ENCODE measurements around the gene SPINK8.

SPINK8 gene

DNA sequence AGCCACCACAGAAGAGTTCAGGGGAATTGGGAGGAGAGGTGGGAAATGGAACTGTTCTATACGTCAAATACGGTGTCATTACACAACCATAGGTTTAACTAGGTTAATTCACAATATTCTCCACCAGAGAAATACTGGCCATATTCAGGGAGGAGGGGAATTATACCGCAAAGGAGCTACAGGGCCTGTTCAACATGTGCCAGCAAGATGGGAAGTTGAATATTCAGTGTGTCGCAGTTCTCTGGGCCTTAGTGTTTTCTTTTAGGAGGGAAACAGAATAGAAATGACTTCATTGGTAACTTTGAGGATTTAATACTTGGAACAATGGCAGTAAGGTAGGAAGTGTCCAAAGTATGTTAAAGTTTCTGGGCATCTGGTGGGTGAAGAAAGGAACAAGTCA, 20.5 kb upstream of the SPINK8 start:
- Histone ChIP-seq H3K9ac (no peak overlapping the region), H3K4me3 (ENCODE audit: low read depth, low read length) (no peak overlapping the region), H3K4me1 (no peaks in the 10 kb centered on the region), H3K27ac (no peak overlapping the region), H3K4me2 (ENCODE audit: low read length) (no peak overlapping the region), H3K36me3 (ENCODE audit: control insufficient read depth, insufficient read depth, low read length) (no peaks in the 10 kb centered on the region), H3K79me2 (no peaks in the 10 kb centered on the region), H3K9me3 (ENCODE audit: control insufficient read depth, low read length) (no peaks in the 10 kb centered on the region), H2AFZ (no peak overlapping the region), H3K27me3 (ENCODE audit: control insufficient read depth, insufficient read depth, low read length) (no peaks in the 10 kb centered on the region)
- TF ChIP-seq, protein P1, sequence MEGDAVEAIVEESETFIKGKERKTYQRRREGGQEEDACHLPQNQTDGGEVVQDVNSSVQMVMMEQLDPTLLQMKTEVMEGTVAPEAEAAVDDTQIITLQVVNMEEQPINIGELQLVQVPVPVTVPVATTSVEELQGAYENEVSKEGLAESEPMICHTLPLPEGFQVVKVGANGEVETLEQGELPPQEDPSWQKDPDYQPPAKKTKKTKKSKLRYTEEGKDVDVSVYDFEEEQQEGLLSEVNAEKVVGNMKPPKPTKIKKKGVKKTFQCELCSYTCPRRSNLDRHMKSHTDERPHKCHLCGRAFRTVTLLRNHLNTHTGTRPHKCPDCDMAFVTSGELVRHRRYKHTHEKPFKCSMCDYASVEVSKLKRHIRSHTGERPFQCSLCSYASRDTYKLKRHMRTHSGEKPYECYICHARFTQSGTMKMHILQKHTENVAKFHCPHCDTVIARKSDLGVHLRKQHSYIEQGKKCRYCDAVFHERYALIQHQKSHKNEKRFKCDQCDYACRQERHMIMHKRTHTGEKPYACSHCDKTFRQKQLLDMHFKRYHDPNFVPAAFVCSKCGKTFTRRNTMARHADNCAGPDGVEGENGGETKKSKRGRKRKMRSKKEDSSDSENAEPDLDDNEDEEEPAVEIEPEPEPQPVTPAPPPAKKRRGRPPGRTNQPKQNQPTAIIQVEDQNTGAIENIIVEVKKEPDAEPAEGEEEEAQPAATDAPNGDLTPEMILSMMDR (IDR thresholded peaks at IDR 0.05), result no peak

DNA sequence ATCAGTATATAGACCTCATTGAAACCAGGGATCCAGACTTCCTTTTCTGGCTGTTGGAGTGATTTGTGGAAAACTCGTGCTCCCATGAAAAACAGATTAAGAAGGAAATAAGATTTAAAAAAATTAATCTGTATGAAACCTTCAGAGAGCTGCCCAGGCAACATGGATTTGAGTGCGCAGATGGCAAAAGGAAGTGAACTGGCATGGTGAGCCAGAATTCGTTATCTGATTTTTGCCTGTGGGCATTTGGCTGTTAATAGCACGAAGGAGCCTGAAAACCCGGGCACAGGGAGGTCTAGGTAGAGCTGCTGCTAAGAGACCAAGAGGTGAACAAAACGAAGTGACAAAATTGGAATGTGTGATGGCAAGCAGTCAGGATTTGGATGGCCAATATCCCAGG, 19.1 kb upstream of the SPINK8 start:
- no peak overlapping the region for H3K4me2 ChIP-seq (ENCODE audit: low read length)
- H3K9ac ChIP-seq, result no peak overlapping the region
- no peak overlapping the region for H3K4me3 ChIP-seq (ENCODE audit: low read depth, low read length)
- H3K4me1 ChIP-seq, result no peaks in the 10 kb centered on the region
- H3K36me3 ChIP-seq (ENCODE audit: control insufficient read depth, insufficient read depth, low read length), result no peaks in the 10 kb centered on the region
- no peaks in the 10 kb centered on the region for H3K27me3 ChIP-seq (ENCODE audit: control insufficient read depth, insufficient read depth, low read length)
- no peaks in the 10 kb centered on the region for H3K79me2 ChIP-seq
- no peaks in the 10 kb centered on the region for H3K9me3 ChIP-seq (ENCODE audit: control insufficient read depth, low read length)
- H3K27ac ChIP-seq, result no peak overlapping the region
- TF ChIP-seq, protein P1 (IDR thresholded peaks at IDR 0.05), result no peak
- H2AFZ ChIP-seq, result peak overlapping the region; percentile 20

DNA sequence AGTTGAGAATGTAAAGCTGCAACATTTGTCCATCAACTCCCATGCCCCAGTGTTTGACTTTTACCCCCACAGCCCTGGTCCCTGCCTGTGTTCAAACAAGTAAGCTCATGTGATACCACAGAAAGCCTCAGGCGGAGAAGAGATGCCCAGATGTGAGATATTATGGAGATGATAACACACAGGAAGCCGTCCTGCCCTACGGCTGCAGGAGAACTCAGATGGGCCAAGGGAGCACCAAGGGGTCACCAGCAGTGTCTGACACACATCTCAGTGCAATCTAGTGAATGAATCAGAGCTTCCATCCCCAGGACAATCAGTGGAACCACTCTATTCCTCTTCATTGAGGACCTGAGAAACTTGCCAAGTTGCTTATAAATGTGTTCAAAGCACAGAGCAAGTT, 14.0 kb upstream of the SPINK8 start:
- no peaks in the 10 kb centered on the region for H3K27me3 ChIP-seq (ENCODE audit: control insufficient read depth, insufficient read depth, low read length)
- no peak overlapping the region for H3K9ac ChIP-seq
- H3K9me3 ChIP-seq (ENCODE audit: control insufficient read depth, low read length), result no peaks in the 10 kb centered on the region
- no peak overlapping the region for H2AFZ ChIP-seq
- H3K79me2 ChIP-seq, result no peaks in the 10 kb centered on the region
- no peak overlapping the region for H3K27ac ChIP-seq
- TF ChIP-seq, protein P1 (IDR thresholded peaks at IDR 0.05), result no peak
- no peak overlapping the region for H3K4me3 ChIP-seq (ENCODE audit: low read depth, low read length)
- no peaks in the 10 kb centered on the region for H3K4me1 ChIP-seq
- H3K36me3 ChIP-seq (ENCODE audit: control insufficient read depth, insufficient read depth, low read length), result no peaks in the 10 kb centered on the region
- no peak overlapping the region for H3K4me2 ChIP-seq (ENCODE audit: low read length)

DNA sequence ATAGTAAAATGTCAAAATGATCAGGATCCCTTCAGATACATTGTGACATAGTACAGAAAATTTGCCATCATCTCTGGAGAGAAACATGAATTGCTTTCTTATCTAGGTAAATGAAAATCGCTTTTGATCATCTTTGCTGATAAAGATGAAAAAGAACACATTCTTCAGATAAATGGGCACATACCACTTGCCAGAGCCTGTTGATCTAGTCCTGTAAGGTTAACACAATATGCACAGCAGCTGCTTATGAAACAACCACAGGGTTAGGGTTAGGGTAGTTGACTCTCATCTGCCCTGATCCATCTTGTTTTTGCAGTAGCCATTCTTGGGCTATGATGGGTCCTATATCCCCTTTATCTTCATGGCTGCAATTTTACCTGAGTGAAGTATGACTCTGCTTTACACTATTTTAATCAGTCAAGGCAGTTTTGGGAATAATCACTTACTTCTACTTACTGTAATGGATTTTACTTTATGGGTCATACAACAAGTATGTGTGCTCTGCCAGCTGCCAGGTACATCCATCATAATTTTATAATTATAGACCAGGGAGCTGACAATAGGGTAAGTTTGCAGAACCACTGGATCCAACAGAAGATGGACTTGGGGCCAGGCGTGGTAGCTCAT, 12.6 kb upstream of the SPINK8 start:
- Histone ChIP-seq H3K36me3 (ENCODE audit: control insufficient read depth, insufficient read depth, low read length) (no peaks in the 10 kb centered on the region), H3K9ac (no peak overlapping the region), H3K4me1 (no peaks in the 10 kb centered on the region), H2AFZ (no peak overlapping the region), H3K4me2 (ENCODE audit: low read length) (no peak overlapping the region), H3K4me3 (ENCODE audit: low read depth, low read length) (no peak overlapping the region), H3K9me3 (ENCODE audit: control insufficient read depth, low read length) (no peaks in the 10 kb centered on the region), H3K79me2 (no peaks in the 10 kb centered on the region), H3K27ac (no peak overlapping the region), H3K27me3 (ENCODE audit: control insufficient read depth, insufficient read depth, low read length) (no peaks in the 10 kb centered on the region)
- TF ChIP-seq, protein P1 (IDR thresholded peaks at IDR 0.05), result no peak

DNA sequence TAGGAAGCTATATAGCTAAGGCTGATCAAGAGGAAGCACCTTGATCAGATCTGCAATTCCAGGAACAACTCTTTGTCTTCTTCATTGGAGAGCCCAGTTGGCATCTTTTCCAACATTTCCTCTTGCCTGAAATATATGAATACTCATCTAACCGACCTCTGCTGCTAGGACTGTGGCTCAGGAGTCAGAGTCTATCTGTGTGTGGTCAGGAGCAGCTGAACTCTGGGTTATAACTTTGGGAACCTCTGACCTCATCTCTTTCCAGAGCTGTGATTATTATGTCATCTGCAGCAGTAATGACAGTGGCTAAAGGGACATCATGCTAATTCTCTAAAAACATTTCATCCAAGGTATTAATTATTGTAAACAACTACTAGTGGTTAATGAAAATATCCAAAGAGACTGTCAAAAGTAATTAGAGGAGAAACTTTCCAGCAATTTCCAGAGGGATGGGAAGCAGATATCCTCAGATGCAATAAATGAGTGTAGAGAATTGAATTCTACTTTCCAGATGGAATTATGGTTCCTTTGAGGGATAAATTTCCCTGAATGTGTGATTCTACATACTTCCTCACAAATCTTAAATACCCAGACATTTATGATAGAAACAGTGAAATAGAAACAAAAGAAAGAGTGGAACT, 11.5 kb upstream of the SPINK8 start:
- Histone ChIP-seq H3K27me3 (ENCODE audit: control insufficient read depth, insufficient read depth, low read length) (no peaks in the 10 kb centered on the region), H3K79me2 (no peaks in the 10 kb centered on the region), H3K9ac (no peak overlapping the region), H3K4me1 (no peaks in the 10 kb centered on the region), H3K9me3 (ENCODE audit: control insufficient read depth, low read length) (no peaks in the 10 kb centered on the region), H3K4me3 (ENCODE audit: low read depth, low read length) (no peak overlapping the region), H2AFZ (no peak overlapping the region), H3K27ac (no peak overlapping the region), H3K4me2 (ENCODE audit: low read length) (no peak overlapping the region), H3K36me3 (ENCODE audit: control insufficient read depth, insufficient read depth, low read length) (no peaks in the 10 kb centered on the region)
- TF ChIP-seq, protein P1 (IDR thresholded peaks at IDR 0.05), result no peak
